GM18907 (cell line): ENCODE measurements around the gene FAHD2B.
"Not testable (repeated sequence)": the region's sequence is repeated elsewhere in the genome, so short reads cannot be mapped to it uniquely, and the experiment has no call there.

Experiments
- ATAC-seq: cut with Tn5 transposase; IDR thresholded peaks from one replicate; pipeline ENCODE4 v1.9.1; 2021; ENCODE audit warnings: mild to moderate bottlenecking, moderate library complexity; ENCODE audit not compliant: unreplicated experiment

The FAHD2B gene, protein sequence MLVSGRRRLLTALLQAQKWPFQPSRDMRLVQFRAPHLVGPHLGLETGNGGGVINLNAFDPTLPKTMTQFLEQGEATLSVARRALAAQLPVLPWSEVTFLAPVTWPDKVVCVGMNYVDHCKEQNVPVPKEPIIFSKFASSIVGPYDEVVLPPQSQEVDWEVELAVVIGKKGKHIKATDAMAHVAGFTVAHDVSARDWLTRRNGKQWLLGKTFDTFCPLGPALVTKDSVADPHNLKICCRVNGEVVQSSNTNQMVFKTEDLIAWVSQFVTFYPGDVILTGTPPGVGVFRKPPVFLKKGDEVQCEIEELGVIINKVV

DNA sequence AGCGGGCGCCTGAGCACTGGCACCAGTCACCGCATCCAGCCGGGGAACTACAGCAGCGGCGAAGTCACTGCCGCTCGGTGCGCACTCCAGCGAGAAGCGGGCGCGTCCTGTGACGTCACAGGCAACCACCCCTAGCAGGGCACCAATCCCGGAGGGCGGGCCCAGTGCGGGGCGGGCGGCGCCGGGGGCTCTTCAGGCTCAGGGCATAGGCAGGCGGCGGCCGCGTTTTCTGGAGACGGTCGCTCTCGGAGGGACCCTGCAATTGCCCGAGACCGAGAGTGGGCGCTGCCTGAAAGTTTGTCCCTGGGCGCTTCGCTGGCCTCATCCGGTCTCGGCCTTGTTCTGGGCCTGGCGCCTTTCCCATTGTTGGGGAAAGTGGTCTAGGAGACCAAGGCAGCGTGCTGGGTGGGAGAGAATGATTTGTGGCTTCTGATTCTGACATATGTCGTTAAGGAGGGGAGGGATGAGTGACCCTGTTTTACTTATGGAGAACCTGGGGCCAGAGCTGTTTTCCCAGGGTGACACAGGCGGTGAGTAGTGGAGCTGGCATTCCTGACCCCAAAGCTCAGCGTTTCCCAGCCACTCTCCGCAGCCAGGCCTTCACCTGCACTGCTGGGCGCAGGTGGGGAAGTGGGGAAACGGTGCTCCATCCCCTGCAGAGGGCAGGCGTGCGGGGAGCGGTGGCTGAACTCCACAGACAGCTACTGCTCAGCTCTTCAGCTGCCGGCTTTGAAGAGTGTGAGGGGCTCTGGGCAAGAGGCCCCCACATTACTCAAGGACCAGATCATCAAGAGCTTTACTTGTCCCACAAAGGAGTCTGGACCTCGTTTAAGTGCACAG lies at the start of gene FAHD2B:
Gene FAHD2B, minus strand, starts transcription at position 111 of the 840 bp plus-strand sequence. CDS start 3,176 bp downstream, outside the sequence.
- ATAC-seq, result peak; percentile 81

DNA sequence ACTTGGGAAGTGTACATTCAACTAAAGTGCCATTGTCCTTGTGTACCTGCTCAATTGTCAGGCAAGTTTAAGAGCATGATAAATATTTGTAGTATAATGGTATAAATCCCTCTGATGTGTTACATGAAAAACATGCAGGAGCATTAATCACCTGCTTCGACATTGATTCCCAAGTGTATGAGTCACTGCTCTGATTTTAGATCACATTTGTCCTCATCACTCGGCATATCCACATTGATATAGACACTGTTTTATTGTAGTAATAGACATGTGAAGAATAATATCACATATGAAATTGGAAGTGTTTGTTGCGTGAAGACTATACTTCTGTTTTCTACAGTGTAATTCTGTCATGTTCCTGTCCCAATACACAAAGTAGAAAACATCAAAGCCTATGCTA lies 49.3 kb upstream of the FAHD2B start:
- not testable (repeated sequence) for ATAC-seq

DNA sequence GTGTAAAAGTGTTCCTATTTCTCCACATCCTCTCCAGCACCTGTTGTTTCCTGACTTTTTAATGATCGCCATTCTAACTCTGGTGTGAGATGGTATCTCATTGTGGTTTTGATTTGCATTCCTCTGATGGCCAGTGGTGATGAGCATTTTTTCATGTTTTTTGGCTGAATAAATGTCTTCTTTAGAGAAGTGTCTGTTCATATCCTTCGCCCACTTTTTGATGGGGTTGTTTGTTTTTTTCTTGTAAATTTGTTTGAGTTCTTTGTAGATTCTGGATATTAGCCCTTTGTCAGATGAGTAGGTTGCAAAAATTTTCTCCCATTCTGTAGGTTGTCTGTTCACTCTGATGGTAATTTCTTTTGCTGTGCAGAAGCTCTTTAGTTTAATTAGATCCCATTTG lies 34.4 kb upstream of the FAHD2B start:
- ATAC-seq, result not testable (repeated sequence)

DNA sequence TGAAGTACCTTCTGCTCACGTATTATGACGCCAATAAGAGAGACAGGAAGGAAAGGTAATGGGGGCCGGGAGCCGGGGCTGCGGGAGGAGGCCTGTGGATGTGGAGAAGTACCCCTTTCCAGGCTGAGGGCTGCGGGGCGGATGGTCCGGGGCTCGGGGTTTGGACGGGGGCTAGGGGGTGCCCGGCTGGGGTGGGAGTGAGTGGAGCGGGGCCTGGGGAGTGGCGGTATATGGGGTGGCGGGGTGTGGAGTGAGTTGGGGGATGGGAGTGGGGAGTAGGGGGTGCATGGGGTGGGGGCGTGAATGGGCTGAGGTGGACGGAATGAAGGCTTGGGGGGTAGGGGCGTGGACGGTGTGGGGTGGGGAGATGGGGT lies 19.2 kb upstream of the FAHD2B start:
- not testable (repeated sequence) for ATAC-seq

DNA sequence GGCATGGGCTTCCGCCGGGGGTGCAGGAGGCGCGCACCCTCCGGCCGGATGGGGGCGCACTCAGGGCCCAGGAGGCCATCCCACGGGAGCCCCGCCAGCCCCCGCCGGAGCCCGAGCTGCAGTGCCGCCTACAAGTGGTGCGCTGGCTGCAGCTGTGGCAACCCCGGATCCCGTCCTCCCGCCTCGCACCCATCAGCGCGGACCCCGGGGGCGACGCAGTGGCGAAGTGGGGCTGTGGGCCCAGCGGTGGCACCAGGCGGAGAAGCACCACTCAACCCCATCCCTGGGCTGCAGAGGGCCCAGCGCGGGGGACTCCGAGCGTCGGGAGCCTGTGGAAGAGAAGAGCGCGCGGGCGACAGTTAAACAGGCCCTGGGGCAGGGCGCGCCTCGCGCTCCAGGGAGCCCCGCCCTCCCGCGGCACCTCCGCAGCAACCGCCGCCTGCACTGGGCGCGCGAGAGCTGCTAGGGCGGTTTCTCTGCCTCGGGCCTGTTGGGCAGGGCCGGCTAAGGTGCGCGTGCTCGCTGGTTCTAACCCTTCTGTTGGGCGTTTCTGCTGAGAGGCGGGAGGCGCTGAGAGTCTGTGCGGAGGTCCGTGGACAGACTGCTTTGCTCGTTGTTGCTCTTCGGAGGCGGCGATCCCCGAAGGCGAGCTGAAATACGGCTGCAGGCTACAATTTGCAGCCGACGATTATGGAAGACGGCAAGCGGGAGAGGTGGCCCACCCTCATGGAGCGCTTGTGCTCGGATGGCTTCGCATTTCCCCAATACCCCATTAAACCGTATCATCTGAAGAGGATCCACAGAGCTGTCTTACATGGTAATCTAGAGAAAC lies 18.6 kb upstream of the FAHD2B start, which contains the start of gene ANKRD36:
Gene ANKRD36, plus strand, starts transcription at position 104 of the 832 bp plus-strand sequence. Its CDS starts 587 bp downstream, at position 691.
- ATAC-seq, result peak; percentile 92

DNA sequence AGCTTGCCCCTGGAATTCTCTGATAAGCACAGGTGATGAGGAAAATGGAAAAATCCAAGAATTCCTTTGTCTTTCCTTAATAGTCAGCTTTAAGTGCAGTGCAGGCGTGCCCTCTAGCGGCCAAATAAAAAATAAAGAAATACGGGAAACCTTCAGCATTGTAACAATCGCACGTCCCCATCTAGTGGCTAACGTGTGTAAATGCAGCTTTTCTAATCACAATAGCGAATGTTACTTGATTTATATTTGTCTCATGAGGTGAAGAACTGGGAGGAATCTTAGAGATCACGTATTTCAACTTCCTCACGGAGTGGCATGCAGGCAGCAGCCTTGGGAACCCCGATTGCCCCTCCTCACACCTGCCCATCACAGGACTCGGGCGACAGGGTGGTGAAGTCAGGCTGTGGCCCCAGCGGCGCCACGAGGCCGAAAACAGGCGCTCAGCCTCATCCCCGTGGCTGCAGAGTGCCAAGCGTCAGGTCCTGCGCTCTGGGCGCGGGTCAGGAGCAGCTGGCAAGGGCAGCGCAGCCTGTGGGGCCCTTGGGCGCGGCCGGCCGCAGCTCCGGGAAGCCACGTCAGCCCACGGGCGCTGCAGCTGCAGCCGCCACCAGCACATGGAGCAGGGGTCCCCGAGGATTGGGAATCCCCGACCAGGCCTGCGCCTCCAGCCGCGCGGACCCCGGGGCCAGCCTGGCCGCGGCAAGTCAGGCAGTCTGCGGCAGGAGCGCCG lies 17.8 kb upstream of the FAHD2B start:
- peak; percentile 72 for ATAC-seq

DNA sequence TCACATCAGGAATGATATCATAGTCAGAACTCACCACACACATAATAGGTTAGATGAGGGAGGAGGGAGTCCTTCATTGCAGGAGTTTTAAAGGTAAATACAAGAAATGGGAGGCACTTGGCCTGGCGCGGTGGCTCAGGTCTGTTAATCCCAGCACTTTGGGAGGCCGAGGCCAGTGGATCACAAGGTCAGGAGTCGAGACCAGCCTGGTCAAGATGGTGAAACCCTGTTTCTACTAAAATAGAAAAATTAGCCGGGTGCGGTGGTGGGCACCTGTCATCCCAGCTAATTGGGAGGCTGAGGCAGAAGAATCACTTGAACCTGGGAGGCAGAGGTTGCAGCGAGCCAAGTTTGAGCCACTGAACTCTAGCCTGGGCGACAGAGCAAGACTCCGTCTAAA lies 16.6 kb upstream of the FAHD2B start:
- not testable (repeated sequence) for ATAC-seq

DNA sequence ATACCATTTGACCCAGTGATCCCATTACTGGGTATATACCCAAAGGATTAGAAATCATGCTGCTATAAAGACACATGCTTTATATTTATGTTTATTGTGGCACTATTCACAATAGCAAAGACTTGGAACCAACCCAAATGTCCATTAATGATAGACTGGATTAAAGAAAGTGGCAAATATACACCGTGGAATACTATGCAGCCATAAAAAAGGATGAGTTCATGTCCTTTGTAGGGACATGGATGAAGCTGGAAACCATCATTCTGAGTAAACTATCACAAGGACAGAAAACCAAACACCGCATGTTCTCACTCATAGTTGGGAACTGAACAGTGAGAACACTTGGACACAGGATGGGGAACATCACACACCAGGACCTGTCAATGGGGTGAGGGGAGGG lies 12.2 kb upstream of the FAHD2B start:
- not testable (repeated sequence) for ATAC-seq

DNA sequence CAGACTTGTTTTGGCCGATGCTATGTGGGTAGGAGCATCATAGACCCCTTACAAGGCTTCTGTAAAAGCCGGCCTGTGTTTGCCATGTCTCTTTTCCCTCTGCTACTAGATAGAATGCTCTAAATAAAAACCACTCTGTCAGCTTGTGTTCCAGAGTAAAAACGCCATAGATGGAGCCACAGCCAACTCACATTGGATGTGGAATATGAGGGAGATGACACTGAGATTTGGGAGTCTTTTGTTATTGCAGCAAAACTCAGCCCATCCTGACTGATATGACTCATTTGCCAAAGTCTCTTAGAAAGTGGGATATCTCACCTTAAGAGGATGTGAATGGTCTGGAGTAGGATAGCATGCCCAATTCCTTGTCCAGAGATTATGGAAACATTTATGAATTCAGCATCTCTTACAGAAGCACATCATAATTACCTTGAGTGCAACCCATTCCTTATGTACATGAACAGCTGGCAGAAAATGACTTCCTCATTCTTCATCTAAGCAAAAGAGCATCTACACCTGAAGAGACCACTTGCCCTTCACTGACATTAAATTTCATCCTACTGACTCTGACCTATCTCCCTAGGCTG lies 4.2 kb upstream of the FAHD2B start:
- ATAC-seq, result not testable (repeated sequence)

DNA sequence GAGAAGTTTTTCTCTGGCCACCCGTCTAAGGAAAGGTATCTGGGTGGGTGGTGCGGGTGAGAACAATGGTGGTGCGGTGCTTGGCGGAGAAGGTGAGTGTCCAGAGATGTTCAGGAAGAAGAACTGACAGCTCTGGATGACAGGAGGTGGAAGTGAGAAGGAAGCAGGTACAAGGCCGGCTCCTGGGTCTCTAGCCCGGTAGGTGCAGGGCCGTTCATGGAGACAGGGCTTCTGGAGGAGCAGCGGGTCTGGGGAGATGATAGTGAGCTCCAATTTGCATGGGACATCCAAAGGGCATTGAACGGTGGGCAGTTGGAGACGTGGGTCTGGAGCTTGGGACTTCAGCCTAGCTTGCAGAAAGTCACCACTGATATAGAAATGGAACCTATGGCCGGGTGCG lies 979 bp upstream of the FAHD2B start:
- ATAC-seq, result no peak

DNA sequence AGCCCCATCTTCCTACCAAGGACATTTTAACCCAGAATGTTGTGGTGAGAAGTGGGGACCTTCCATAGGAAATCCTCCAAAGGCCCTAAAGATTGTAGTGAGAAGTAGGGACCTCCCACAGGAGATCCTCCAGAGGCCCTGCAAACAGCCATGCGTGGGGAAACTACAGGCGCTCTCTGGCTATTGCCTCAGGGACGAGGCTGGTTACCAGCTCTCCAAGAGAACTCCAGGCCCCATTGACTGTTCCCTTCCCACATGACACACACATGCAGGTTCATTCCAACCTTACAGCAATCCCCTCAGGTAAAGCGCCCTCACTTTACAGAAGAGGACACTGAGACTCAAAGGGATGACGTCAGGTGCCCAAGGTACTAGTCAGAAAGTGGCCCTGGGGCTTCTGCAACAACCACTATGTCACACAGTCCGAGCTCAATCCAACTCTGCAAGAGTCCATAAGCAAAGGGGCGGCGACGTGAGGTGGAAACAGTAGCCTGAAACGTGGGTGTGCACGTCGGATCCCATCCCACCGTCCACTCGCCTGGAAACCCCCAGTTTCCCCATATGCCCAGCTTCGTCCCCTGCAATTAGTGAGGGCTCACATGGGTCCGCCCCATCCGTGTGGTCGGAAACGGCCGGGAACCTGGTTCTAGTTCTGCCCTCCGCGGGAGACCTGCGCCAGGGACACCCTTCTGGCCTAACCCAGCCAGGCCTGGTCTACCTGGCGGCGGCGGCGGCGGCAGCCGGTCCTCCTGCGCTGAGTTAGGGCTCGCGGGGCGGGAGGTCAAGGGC lies 505 bp downstream of the FAHD2B start:
- peak; percentile 16 for ATAC-seq

DNA sequence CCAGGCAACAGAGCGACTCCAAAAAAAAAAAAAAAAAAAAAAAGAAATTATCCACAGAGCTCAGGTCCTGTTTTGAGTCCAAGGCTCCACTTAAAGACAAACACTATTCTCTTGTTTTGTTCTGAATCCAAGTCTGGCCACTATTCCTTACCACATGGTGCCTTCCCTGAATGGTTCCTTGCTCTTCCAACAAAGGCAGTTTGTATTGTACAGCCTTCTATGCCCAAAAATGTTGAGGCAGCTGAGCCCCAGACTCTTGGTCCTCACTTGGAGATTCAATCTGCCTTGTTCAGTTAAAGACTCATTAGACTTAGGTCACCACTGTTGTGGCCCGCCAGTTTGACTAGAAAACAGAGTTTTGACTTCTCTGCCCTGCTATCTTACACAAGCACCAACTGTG lies 1.7 kb downstream of the FAHD2B start:
- not testable (repeated sequence) for ATAC-seq

DNA sequence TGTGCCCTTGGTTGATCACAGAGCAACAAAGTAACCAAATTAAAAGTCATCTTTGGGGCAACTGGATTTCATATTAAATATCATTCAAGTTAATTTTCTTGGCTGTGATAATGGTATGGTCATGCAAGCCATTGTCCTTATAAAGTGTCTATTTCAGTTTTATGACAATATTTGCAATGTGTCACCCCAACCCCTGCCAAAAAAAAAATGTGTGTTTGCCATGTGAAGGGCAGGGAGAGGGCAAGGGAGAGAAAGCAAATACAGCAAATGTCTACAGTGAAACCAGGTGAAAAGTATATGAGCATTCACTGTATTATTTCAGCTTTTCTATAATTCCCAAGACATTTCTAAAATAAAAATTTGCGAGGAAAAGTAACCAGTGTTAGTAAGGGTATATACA lies 6.0 kb downstream of the FAHD2B start:
- not testable (repeated sequence) for ATAC-seq

DNA sequence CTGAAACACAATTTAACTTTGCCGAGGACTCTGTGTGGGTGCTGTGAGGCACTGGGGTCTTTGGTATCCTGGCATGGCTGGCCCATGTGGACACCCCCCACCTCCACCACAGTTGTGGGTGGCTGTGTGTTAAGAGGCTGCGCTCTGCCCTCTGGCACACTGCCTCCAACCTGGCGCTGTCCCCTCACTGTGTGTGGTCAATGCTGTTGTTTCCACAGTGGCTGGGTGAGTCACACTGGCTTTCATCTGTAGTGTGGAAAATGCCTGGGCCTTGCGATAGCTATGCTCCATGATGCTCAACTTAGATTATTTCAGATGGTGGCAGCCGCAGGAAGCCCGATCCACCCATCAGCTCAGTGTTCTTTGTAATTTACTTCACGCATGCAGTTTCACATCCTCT lies 9.6 kb downstream of the FAHD2B start:
- not testable (repeated sequence) for ATAC-seq

DNA sequence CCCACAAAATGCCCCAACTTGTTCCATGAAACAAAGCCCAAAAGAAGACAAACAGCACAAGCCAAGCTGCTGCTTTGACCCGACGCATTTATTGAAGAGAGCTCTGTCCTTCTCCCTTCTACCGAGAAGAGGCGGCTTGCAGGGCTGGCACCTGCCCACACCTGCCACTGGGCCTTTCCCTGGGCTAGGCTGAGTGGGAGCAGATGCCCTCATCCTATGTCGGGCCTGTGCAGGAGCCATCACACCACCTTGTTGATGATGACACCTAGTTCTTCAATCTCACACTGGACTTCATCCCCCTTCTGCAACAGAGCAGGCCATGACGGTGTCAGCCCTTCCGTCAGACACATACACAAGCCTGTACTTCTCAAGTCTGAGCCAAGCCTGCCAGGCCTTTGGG lies 11.2 kb downstream of the FAHD2B start:
- ATAC-seq, result not testable (repeated sequence)

DNA sequence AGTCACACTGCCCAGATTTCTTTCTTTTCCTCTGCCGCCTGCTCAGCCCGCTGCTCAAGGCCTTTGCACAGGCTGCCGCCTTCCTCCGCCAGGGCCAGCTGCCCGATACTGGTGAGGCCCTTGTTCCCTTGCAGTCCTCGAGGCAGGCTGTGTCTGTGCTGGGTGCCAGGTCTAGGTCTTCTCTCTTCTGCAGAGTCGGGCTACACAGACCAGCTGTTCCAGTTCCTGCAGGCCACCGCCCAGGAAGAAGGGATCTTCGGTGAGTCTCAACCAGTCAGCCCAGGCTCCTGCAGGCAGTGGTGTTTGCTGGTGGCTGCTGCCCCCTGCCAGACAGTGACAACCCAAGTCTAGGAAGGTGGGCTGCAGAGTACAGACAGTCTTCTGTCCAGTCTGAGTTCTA lies 12.5 kb downstream of the FAHD2B start:
- ATAC-seq, result not testable (repeated sequence)

DNA sequence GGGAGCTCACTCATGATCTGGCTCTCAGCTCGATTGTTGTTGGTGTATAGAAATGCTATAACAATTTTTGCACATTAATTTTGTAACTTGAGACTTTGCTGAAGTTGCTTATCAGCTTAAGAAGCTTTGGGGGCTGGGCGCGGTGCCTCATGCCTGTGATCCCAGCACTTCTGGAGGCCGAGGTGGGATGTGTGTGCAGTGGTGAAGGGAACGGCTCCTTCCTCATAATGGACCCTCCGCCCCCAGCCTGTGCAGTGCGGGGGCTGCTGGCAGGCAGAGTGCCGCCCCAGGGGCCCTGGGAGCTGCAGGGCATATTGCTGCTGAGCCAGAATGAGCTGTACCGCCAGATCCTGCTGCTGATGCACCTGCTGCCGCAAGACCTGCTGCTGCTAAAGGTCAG lies 13.8 kb downstream of the FAHD2B start:
- not testable (repeated sequence) for ATAC-seq

DNA sequence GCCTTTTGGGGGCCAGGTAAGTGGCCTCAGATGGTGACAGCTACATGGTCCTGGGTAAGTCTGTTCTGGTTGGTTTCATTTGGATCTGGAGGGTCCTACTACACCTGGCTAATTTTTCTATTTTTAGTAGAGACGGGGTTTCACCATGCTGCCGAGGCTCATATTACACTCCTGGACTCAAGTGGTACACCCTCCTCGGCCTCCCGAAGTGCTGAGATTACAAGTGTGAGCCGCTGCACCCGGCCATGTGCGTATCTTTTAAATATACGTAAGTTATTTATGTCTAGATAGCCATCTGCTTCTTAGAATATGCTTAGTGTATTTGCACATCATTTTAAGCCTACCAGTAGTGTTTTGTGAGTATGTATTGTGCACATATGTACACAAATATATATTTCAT lies 17.5 kb downstream of the FAHD2B start:
- not testable (repeated sequence) for ATAC-seq

DNA sequence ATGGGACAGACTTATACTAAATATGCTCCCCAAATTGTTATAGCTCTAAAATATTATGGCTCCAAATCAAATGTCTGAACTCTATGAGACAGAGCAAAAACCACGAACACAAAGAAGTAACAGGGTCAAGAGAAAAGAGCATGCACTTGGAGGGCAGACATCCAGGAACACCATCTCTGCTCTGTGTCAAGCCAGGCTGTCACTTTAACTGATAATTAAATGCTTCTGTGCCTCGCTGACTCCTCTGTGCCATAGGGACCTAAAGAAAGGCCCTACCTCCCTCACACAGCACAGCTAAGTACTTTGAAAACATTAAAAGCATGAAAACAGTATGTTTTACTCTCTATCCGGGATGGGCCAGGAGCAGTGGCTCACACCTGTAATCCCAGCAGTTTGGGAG lies 23.8 kb downstream of the FAHD2B start:
- ATAC-seq, result not testable (repeated sequence)
